Adrenal gland (tissue), 12 donors: Measurements from ENCODE around the gene TIMELESS. TPM values are rescaled to one million over a fixed set of nuclear protein-coding genes. Genes with fewer than 3 reads are reported as not detected.

Experiments used
- DNase-seq, 7 donors: peaks; one replicate each; pipeline ENCODE4 v3.0.0-alpha.2; 2019 to 2020
- H3K27ac ChIP-seq, 5 donors: fragments of 200-600 bp; sonication (generic) in 4 of 5; 1 replicate in 3 of 5; 2 replicates in 2 of 5; pipeline versions ENCODE4 v1.5.1 to v1.8.0; 2016 to 2020; ENCODE audit warnings: mild to moderate bottlenecking in 1 of 5
- H3K27me3 ChIP-seq: fragments of 200-600 bp; 2 replicates; pipeline ENCODE4 v1.8.0; 2021
- H3K36me3 ChIP-seq, 2 donors: fragments of 200-600 bp; replicated peaks in 1 of 2; 1 replicate in 1 of 2; 2 replicates in 1 of 2; pipeline versions ENCODE4 v1.5.1 to v1.8.0; 2018 to 2022
- H3K4me1 ChIP-seq, 2 donors: fragments of 200-600 bp; replicated peaks in 1 of 2; 1 replicate in 1 of 2; 2 replicates in 1 of 2; pipeline versions ENCODE4 v1.5.1 to v1.8.0; 2018 to 2021
- H3K4me3 ChIP-seq, 4 donors: fragments of 200-600 bp; sonication (generic) in 3 of 4; one replicate each; pipeline ENCODE4 v1.5.1; 2016 to 2018
- H3K9me3 ChIP-seq, 3 donors: fragments of 200-600 bp; sonication (generic) in 1 of 3; replicated peaks in 1 of 3; 1 replicate in 2 of 3; 2 replicates in 1 of 3; pipeline versions ENCODE4 v1.5.1 to v1.8.0; 2016 to 2021
- POLR2A ChIP-seq, 2 donors: fragments of 450-650 bp; IDR thresholded peaks; one replicate each; pipeline ENCODE4 v1.6.1; 2017; ENCODE audit warnings: antibody characterized with exemption in 2 of 2, mild to moderate bottlenecking in 2 of 2, moderate library complexity in 1 of 2
- WGBS, 4 donors: extraction: QIAGEN DNeasy Blood & Tissue Kit in 2 of 4; methylation state at CpG; one replicate each; pipeline versions ENCODE4 v1.1.5 to v1.1.7; 2013 to 2017; 5-methylcytosine and 5-hydroxymethylcytosine counted together
- intact Hi-C, 2 donors: fragments of 100-400 bp; cut with DNase I; formaldehyde crosslinking; loops; one replicate each; pipeline versions ENCODE4 v1.14.1 to v1.15.0; 2022 to 2023
- polyA plus RNA-seq, 3 donors: library from polyadenylated mRNA; stranded (reverse); fragments of 200-250 nt in 2 of 3; fragments of 350-450 nt in 1 of 3; fragmentation: Illumina TruSeq in 1 of 3; extraction: RNeasy Lipid Tissue Mini Kit (QIAGEN cat#74804) in 1 of 3; gene quantifications; one replicate each; pipeline ENCODE4 v1.2.3, GENCODE V29; 2013 to 2014
- total RNA-seq, 9 donors: library from RNA; depleted of rRNA in 4 of 9; stranded (reverse); fragments of >200 nt in 4 of 9; fragments of 120-200 nt in 1 of 9; fragmentation: NEBNext Ultra II Directional in 1 of 9; extraction: Animal tissue kit (Norgen Biotek cat#: 25700) in 1 of 9; gene quantifications; one replicate each; pipeline versions ENCODE4 v1.1.0 to v1.2.4, GENCODE V29; 2013 to 2023
- TF ChIP-seq, protein P1 (sequence below), 6 experiments: fragments of 450-650 bp in 4 of 6; fragments of 200-600 bp in 2 of 6; sonication (generic) in 1 of 6; IDR thresholded peaks; 1 replicate in 5 of 6; 2 replicates in 1 of 6; pipeline versions ENCODE4 v1.5.1 to v1.8.0; 2016 to 2021; ENCODE audit warnings: antibody characterized with exemption in 6 of 6, mild to moderate bottlenecking in 2 of 6, moderate library complexity in 1 of 6
- donor health status: healthy with polysubstance abuse.
- donor health status: Bipolar disorder and iron deficiency.
- donor health status: DM: yes; HTN: yes; CAD: no.
- donor health status: DM: no; HTN: no; CAD: no.
- donor health status: DM: no; HTN: no; CAD: no.
- donor health status: DM: yes; HTN: yes; CAD: no.

The TIMELESS gene
- total and polyA plus RNA-seq, 12 donors, result 4.6 to 9.3 (median 6.5) TPM

DNA sequence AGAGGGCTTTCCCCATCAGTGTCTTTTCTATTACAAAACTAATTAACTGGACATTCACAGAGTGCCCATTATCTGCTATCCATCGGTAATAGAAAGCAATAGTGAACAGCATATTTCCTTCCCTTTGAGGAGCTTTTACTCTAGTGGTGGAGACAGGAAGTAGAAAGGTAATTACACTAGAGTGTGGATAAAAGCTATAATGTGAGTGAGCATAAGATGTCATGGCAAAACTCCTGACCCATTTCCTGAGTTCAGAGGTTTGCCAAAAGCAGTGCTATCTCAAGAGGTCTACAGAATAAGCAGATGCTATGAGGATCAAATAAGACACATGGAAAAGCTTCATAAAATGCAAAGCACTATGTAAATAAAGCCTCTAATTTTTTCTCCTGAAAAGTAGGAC lies 24.0 kb downstream of the TIMELESS start:
- Histone ChIP-seq H3K4me1 (no peaks in the 10 kb centered on the region), H3K4me3 (no peak overlapping the region), H3K27ac (no peak overlapping the region), H3K27me3 (no peaks in the 10 kb centered on the region), H3K9me3 (no peaks in the 10 kb centered on the region), H3K36me3 (peaks cover 0 to 4% of the 10 kb centered on the region in 2 donors)
- DNase-seq, result no peak
- WGBS, 4 donors, result 68 to 85% (median 74%) methylated on average over 1 of the region's 1 CpG
- TF ChIP-seq POLR2A (IDR thresholded peaks at IDR 0.05), result no peak
- TF ChIP-seq, protein P1, sequence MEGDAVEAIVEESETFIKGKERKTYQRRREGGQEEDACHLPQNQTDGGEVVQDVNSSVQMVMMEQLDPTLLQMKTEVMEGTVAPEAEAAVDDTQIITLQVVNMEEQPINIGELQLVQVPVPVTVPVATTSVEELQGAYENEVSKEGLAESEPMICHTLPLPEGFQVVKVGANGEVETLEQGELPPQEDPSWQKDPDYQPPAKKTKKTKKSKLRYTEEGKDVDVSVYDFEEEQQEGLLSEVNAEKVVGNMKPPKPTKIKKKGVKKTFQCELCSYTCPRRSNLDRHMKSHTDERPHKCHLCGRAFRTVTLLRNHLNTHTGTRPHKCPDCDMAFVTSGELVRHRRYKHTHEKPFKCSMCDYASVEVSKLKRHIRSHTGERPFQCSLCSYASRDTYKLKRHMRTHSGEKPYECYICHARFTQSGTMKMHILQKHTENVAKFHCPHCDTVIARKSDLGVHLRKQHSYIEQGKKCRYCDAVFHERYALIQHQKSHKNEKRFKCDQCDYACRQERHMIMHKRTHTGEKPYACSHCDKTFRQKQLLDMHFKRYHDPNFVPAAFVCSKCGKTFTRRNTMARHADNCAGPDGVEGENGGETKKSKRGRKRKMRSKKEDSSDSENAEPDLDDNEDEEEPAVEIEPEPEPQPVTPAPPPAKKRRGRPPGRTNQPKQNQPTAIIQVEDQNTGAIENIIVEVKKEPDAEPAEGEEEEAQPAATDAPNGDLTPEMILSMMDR (IDR thresholded peaks at IDR 0.05), result no peak
- intact Hi-C loops, result no loop called here

- H3K36me3 ChIP-seq, result peaks cover 0 to 4% of the 10 kb centered on the region in 2 donors
- 82 to 87% (median 85%) methylated on average over 6 of the region's 6 CpGs for WGBS, 4 donors
- TF ChIP-seq, protein P1 (IDR thresholded peaks at IDR 0.05), result no peak
- TF ChIP-seq POLR2A (IDR thresholded peaks at IDR 0.05), result no peak
- no peaks in the 10 kb centered on the region for H3K4me1 ChIP-seq
- H3K4me3 ChIP-seq, result no peak overlapping the region
- H3K9me3 ChIP-seq, result no peaks in the 10 kb centered on the region
- H3K27ac ChIP-seq, result no peak overlapping the region
- intact Hi-C loops, result no loop called here
- no peaks in the 10 kb centered on the region for H3K27me3 ChIP-seq
- DNase-seq, result no peak
These were observed 28.8 kb downstream of the TIMELESS start for GRCh38 chr12:56420411-56420810.

- Histone ChIP-seq H3K27me3 (no peaks in the 10 kb centered on the region), H3K36me3 (no peaks in the 10 kb centered on the region), H3K4me1 (no peaks in the 10 kb centered on the region), H3K4me3 (no peak overlapping the region), H3K27ac (no peak overlapping the region), H3K9me3 (no peaks in the 10 kb centered on the region)
- 94 to 97% (median 96%) methylated on average over 11 of the region's 11 CpGs for WGBS, 4 donors
- intact Hi-C loops, result no loop called here
- no peak for DNase-seq
- TF ChIP-seq POLR2A (IDR thresholded peaks at IDR 0.05), result no peak
- TF ChIP-seq, protein P1 (IDR thresholded peaks at IDR 0.05), result no peak
These were observed 31.5 kb downstream of the TIMELESS start for GRCh38 chr12:56417739-56418138.

DNA sequence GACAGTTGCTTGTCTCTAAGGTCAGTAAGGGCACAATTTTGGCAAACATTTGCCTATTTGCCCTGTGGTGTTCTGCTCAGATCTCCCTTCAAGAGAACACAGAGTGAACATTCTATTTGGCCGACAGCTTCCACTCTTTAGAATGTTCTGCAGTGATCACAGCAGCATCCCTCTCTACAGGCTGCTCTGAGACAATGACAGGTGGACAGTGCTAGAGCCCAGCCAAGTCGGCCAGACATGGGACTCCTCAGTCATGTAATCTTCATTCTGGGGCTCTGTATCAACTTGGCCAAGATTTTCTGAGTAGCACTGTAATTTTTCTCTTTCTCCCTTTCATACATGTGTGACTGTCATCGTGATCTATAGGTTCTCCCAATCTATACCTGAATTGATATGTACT lies 34.8 kb downstream of the TIMELESS start:
- Histone ChIP-seq H3K9me3 (no peaks in the 10 kb centered on the region), H3K4me1 (no peaks in the 10 kb centered on the region), H3K4me3 (no peak overlapping the region), H3K27me3 (no peaks in the 10 kb centered on the region), H3K36me3 (no peaks in the 10 kb centered on the region), H3K27ac (no peak overlapping the region)
- TF ChIP-seq, protein P1 (IDR thresholded peaks at IDR 0.05), result no peak
- TF ChIP-seq POLR2A (IDR thresholded peaks at IDR 0.05), result no peak
- no peak for DNase-seq
- intact Hi-C loops, result no loop called here
- 94 to 98% (median 96%) methylated on average over 3 of the region's 3 CpGs for WGBS, 4 donors
